ENCODE results near the gene CPLANE2. TPM values are rescaled to one million over a fixed set of nuclear protein-coding genes. Genes with fewer than 3 reads are reported as not detected.

Gene CPLANE2
- total and polyA plus RNA-seq, 7 donors = 2.5 to 7.4 (median 3.7) TPM

DNA sequence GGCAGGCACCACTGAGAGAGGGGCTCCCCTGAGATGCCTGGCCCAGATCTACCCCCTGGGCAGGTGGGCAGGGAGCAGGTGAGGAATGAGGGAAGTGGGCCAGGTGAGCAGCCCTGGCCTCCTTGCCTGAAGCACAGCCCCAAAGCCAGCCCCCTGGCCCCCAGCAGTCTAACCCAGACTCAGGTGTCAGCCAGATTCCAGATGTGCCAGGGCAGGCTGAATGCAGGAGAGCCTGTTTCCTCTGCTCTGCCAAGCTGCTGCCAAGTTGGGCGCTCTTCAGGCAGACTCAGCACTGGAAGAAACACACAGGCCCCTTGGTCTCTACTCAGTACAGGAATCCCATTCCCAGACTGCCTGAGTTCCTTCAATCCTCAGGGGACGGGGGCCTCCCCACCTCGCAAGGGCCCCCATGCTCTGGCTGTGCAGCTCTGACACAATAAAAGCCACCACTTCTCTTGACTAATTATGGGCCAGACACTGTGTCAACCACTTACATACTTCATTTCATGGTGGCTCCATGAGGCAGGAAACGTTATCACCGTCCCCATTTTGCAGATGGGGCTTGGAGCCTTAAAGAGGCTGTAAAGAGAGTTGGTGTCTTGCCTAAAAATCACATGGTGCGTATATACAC is 45.0 kb downstream of the CPLANE2 start:
- Histone ChIP-seq H3K27ac (no peak overlapping the region), H3K27me3 (no peaks in the 10 kb centered on the region), H3K4me1 (peaks cover 0 to 6% (median 4%) of the 10 kb centered on the region in 4 donors), H3K9me3 (no peaks in the 10 kb centered on the region), H3K36me3 (no peaks in the 10 kb centered on the region), H3K4me3 (no peak overlapping the region)
- intact Hi-C loops (cut with DNase I) = no loop called here
- DNase-seq = no peak
- TF ChIP-seq EP300 (IDR thresholded peaks at IDR 0.05) = no peak
- TF ChIP-seq, protein P1, sequence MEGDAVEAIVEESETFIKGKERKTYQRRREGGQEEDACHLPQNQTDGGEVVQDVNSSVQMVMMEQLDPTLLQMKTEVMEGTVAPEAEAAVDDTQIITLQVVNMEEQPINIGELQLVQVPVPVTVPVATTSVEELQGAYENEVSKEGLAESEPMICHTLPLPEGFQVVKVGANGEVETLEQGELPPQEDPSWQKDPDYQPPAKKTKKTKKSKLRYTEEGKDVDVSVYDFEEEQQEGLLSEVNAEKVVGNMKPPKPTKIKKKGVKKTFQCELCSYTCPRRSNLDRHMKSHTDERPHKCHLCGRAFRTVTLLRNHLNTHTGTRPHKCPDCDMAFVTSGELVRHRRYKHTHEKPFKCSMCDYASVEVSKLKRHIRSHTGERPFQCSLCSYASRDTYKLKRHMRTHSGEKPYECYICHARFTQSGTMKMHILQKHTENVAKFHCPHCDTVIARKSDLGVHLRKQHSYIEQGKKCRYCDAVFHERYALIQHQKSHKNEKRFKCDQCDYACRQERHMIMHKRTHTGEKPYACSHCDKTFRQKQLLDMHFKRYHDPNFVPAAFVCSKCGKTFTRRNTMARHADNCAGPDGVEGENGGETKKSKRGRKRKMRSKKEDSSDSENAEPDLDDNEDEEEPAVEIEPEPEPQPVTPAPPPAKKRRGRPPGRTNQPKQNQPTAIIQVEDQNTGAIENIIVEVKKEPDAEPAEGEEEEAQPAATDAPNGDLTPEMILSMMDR (IDR thresholded peaks at IDR 0.05) = no peak
- TF ChIP-seq POLR2AphosphoS5 (IDR thresholded peaks at IDR 0.05) = no peak
- 90 to 91% methylated on average over 6 of the region's 6 CpGs for WGBS, 2 donors

DNA sequence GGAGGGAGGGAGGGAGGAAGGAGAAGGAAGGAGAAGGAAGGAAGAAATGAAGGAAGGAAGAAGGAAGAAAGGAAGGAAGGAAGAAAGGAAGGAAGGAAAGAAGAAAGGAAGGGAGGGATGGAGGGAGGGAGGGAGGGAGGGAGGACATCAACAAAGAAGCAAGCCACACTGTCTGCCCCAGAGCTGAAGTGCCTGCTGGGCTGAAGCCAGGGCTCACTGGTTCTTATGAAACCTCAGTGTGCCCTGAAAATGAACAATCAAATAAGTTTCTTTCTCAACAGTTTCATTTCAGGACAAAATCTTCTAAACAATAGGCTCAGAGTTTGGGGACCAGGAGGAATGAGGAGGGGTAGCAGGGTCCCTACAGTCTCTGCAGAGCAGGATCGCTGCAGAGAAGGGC is 45.7 kb downstream of the CPLANE2 start:
- no peaks in the 10 kb centered on the region for H3K36me3 ChIP-seq
- no peak overlapping the region for H3K27ac ChIP-seq
- TF ChIP-seq EP300 (IDR thresholded peaks at IDR 0.05) = no peak
- no peaks in the 10 kb centered on the region for H3K27me3 ChIP-seq
- 90 to 96% methylated on average over 1 of the region's 1 CpG for WGBS, 2 donors
- H3K4me3 ChIP-seq = no peak overlapping the region
- H3K4me1 ChIP-seq = peaks cover 0 to 11% (median 4%) of the 10 kb centered on the region in 4 donors
- intact Hi-C loops (cut with DNase I) = no loop called here
- no peaks in the 10 kb centered on the region for H3K9me3 ChIP-seq
- no peak for DNase-seq

DNA sequence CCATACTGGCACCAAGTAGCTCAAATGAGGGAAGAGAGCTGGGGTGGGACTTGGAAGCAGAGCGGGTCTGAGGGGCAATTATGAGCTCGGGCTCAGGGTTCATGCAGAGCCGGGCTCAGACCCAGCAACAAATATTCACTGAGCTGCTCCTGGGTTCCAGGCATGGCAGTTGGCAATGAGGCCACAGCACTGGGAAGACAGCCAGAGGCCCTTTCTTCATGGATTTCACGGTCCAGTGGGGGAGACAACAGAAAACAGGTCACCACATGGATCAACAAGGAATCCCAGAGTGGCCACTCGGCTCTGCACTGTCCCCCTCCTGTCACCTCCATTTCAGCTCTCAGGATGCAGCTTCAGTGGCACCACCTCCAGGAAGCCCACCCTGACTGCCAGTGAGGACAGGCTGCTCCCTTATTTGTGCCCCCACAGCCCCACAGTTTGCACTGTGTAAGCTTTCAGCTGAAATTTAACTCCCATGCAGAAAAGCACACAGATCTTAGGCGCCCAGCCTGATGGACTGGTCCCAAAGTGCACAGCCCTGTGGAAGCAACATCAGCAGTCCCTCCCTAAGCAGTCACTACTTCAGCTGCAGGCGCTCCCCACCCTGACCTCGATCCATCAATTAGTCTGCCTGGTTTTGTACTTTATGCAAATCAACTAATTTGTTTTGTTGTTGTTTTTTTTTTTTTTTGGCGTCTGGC is 46.9 kb downstream of the CPLANE2 start:
- Histone ChIP-seq H3K36me3 (no peaks in the 10 kb centered on the region), H3K4me3 (no peak overlapping the region), H3K9me3 (no peaks in the 10 kb centered on the region), H3K27ac (no peak overlapping the region), H3K27me3 (no peaks in the 10 kb centered on the region), H3K4me1 (peaks cover 0 to 11% (median 4%) of the 10 kb centered on the region in 4 donors)
- TF ChIP-seq, protein P1 (IDR thresholded peaks at IDR 0.05) = no peak
- no peak for TF ChIP-seq EP300 (IDR thresholded peaks at IDR 0.05)
- no peak for TF ChIP-seq POLR2AphosphoS5 (IDR thresholded peaks at IDR 0.05)
- TF ChIP-seq POLR2A (IDR thresholded peaks at IDR 0.05) = no peak
- no peak for DNase-seq
- 46 to 67% methylated on average over 9 of the region's 9 CpGs for WGBS, 2 donors
- intact Hi-C loops (cut with DNase I) = loop anchor here (5.0 kb wide), 1 partner anchor 52 kb away; no protein-coding TSS in a partner anchor

DNA sequence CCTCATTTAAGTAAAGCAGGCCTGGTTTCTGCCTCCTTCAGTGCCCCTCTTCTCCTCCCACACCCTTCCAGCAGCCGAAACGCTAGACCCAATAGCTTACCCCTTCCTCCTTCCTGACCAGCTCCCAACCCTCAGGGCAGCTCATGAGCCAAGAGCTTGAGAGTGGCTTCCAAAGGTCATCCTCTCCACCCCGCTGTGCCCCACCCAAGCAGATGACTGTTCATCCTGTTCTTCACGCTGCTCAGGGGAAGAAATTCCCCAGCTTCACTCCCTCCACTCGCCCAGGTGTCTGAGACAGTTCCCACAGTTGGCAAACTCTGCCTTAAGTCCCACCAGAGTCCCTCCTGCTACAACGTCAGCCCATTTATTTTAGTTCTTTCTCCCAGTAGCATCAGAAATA is 48.0 kb downstream of the CPLANE2 start:
- no peak overlapping the region for H3K27ac ChIP-seq
- 9 to 43% methylated on average over 6 of the region's 6 CpGs for WGBS, 2 donors

More for the DNA sequence above, 48.0 kb downstream of the CPLANE2 start:
- TF ChIP-seq EP300 (IDR thresholded peaks at IDR 0.05) (no peak), POLR2AphosphoS5 (IDR thresholded peaks at IDR 0.05) (no peak), POLR2A (IDR thresholded peaks at IDR 0.05) (no peak)
- TF ChIP-seq, protein P1 (IDR thresholded peaks at IDR 0.05) = no peak
- DNase-seq = no peak
- intact Hi-C loops (cut with DNase I) = loop anchor here (5.0 kb wide), 1 partner anchor 53 kb away; no protein-coding TSS in a partner anchor
- Histone ChIP-seq H3K36me3 (no peaks in the 10 kb centered on the region), H3K27me3 (no peaks in the 10 kb centered on the region), H3K4me3 (no peak overlapping the region), H3K9me3 (no peaks in the 10 kb centered on the region), H3K4me1 (peaks cover 0 to 11% (median 4%) of the 10 kb centered on the region in 4 donors)

Measured in sigmoid colon (tissue), 7 donors.